HL-60 (cell line): ENCODE measurements around the gene PPARGC1A.

ENCODE experiments used
- DNase-seq, 2 experiments: peaks; one replicate each; pipeline ENCODE4 v3.0.0-alpha.2; 2010 to 2020; ENCODE audit warnings: low read depth in 1 of 2, low spot score in 1 of 2
- H3K27ac ChIP-seq: fragments of 250-450 bp; sonication (Bioruptor Pico); replicated peaks from 2 replicates; pipeline ENCODE4 v1.5.1; 2020; ENCODE audit warnings: mild to moderate bottlenecking, moderate library complexity
- H3K27me3 ChIP-seq: fragments of 250-450 bp; sonication (Bioruptor Pico); 2 replicates; pipeline ENCODE4 v1.5.1; 2021; ENCODE audit warnings: mild to moderate bottlenecking, moderate library complexity; ENCODE audit not compliant: insufficient read depth, poor library complexity, severe bottlenecking
- H3K4me3 ChIP-seq: replicated peaks from 2 replicates; pipeline ENCODE4 v1.5.1; 2011; ENCODE audit warnings: mild to moderate bottlenecking, control low read depth, low read length; ENCODE audit not compliant: insufficient read depth
- GABPA ChIP-seq: IDR thresholded peaks from 2 replicates; pipeline ENCODE4 v1.6.1; 2012; ENCODE audit warnings: low read depth
- POLR2AphosphoS5 ChIP-seq: IDR thresholded peaks from 2 replicates; pipeline ENCODE4 v1.6.1; 2012; ENCODE audit warnings: low read depth
- SPI1 ChIP-seq: IDR thresholded peaks from 2 replicates; pipeline ENCODE4 v1.6.1; 2012; ENCODE audit warnings: low read depth, mild to moderate bottlenecking, borderline replicate concordance
- TF ChIP-seq, protein P1 (sequence below): IDR thresholded peaks from one replicate; pipeline ENCODE4 v1.5.1; 2011; ENCODE audit warnings: low read length, control low read depth, inconsistent platforms; ENCODE audit not compliant: insufficient read depth
- TF ChIP-seq, protein P2 (sequence below): IDR thresholded peaks from 2 replicates; pipeline ENCODE4 v1.6.1; 2012; ENCODE audit warnings: low read depth; ENCODE audit not compliant: insufficient replicate concordance

The PPARGC1A gene

DNA sequence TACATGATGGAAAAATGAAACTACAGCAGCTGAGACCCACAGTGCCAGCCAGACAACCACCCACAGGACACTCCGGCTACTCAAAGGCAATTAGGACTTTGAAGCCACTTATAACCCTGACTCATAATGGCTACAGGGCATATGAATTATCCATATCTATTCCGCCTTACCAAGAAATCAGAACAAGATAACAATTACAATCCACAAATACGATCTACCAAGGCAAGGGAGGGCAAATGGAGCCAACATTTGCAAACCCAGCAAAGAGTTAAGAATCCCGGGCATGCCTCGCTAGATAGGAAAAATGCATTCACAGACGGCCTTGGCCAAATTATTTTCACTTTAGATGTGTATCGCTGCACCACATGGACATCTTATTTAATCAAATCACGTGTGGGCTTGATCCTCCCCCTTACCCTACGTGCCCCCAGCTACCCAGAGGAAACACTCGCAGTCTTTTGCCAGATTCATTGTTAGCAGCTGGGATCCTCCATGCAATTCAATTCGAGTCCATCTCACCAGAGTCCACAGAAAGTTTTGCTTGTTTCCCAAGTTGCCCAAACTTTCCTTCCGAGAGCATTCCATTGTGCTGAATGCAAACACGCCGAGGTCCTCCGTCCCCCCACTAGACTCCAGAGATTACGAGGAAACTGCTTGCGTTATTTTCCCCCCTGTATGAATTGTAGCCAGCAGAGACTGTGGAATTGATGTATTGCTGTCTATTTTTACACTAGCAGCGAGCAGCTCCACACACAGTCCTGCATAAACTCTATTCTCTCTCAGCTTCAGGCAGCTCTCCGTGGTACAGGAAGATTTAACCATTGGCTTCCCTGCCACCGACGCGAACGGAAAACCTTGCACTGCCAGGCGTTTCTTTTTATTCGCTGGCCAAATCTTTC lies 1.2 kb downstream of the PPARGC1A start:
- no peak for DNase-seq
- Histone ChIP-seq H3K4me3 (no peak overlapping the region), H3K27ac (no peak overlapping the region), H3K27me3 (peaks cover 25% of the 10 kb centered on the region)
- TF ChIP-seq, protein P1, sequence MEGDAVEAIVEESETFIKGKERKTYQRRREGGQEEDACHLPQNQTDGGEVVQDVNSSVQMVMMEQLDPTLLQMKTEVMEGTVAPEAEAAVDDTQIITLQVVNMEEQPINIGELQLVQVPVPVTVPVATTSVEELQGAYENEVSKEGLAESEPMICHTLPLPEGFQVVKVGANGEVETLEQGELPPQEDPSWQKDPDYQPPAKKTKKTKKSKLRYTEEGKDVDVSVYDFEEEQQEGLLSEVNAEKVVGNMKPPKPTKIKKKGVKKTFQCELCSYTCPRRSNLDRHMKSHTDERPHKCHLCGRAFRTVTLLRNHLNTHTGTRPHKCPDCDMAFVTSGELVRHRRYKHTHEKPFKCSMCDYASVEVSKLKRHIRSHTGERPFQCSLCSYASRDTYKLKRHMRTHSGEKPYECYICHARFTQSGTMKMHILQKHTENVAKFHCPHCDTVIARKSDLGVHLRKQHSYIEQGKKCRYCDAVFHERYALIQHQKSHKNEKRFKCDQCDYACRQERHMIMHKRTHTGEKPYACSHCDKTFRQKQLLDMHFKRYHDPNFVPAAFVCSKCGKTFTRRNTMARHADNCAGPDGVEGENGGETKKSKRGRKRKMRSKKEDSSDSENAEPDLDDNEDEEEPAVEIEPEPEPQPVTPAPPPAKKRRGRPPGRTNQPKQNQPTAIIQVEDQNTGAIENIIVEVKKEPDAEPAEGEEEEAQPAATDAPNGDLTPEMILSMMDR = no peak
- TF ChIP-seq, protein P2, sequence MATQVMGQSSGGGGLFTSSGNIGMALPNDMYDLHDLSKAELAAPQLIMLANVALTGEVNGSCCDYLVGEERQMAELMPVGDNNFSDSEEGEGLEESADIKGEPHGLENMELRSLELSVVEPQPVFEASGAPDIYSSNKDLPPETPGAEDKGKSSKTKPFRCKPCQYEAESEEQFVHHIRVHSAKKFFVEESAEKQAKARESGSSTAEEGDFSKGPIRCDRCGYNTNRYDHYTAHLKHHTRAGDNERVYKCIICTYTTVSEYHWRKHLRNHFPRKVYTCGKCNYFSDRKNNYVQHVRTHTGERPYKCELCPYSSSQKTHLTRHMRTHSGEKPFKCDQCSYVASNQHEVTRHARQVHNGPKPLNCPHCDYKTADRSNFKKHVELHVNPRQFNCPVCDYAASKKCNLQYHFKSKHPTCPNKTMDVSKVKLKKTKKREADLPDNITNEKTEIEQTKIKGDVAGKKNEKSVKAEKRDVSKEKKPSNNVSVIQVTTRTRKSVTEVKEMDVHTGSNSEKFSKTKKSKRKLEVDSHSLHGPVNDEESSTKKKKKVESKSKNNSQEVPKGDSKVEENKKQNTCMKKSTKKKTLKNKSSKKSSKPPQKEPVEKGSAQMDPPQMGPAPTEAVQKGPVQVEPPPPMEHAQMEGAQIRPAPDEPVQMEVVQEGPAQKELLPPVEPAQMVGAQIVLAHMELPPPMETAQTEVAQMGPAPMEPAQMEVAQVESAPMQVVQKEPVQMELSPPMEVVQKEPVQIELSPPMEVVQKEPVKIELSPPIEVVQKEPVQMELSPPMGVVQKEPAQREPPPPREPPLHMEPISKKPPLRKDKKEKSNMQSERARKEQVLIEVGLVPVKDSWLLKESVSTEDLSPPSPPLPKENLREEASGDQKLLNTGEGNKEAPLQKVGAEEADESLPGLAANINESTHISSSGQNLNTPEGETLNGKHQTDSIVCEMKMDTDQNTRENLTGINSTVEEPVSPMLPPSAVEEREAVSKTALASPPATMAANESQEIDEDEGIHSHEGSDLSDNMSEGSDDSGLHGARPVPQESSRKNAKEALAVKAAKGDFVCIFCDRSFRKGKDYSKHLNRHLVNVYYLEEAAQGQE = no peak
- TF ChIP-seq GABPA = no peak
- no peak for TF ChIP-seq POLR2AphosphoS5
- TF ChIP-seq SPI1 = no peak

DNA sequence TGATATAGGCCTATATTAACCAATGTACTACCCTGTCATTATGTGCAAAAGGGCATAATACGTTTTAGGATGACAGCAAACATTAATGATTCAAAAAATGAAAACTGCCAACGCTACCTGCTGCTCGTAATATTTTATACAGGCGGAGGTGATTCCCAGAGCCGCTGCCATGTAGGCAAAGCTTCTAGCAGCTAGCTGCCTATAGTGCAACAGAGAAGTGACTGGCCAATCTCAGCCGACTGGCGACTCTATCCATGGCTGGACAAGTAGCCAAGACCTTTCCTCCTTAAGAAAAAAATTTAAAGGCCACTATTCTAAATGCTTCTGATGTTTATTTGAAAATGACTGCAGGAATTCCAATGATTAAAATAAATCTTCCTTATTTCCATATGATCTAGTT lies 1.9 kb downstream of the PPARGC1A start:
- Histone ChIP-seq H3K4me3 (no peak overlapping the region), H3K27ac (no peak overlapping the region), H3K27me3 (peaks cover 25% of the 10 kb centered on the region)
- no peak for DNase-seq
- TF ChIP-seq, protein P1 = no peak
- no peak for TF ChIP-seq POLR2AphosphoS5
- no peak for TF ChIP-seq GABPA
- TF ChIP-seq, protein P2 = no peak
- no peak for TF ChIP-seq SPI1

DNA sequence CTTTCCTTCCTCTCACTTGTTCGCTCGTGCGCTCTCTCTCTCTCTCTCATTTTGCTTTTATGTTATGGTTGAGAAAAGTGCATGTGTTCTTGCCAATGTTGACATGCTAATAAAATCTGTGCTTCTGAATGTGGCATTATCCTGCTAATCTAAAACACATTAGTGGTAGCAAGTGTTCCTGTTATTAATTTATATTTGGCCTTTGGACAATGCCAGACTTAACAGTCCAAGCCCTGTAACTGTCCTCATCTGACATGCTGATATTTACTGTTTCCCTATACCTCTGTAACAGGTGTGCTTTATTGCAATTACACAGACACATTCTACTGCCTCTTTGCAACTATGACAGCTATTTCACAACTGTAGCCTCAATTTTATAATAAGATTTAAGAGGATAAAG lies 2.7 kb downstream of the PPARGC1A start:
- no peak for DNase-seq
- peaks cover 25% of the 10 kb centered on the region for H3K27me3 ChIP-seq
- H3K27ac ChIP-seq = no peak overlapping the region
- H3K4me3 ChIP-seq = no peak overlapping the region
- TF ChIP-seq GABPA = no peak
- TF ChIP-seq, protein P2 = no peak
- TF ChIP-seq SPI1 = no peak
- TF ChIP-seq POLR2AphosphoS5 = no peak
- TF ChIP-seq, protein P1 = no peak
